Activated effector memory CD4-positive, alpha-beta T cell treated with anti-CD3 and anti-CD28 coated beads, Interleukin-2, amount 50 U/mL, for 16 hours (primary cell): ENCODE measurements around the gene HLCS.
"Not testable (repeated sequence)": the region's sequence is repeated elsewhere in the genome, so short reads cannot be mapped to it uniquely, and the experiment has no call there.

ENCODE experiments used
- DNase-seq: peaks from one replicate; pipeline ENCODE4 v3.0.0-alpha.2; 2020

The HLCS gene

GRCh38 chr21:36955783-36956182 lies 10.7 kb downstream of the HLCS start:
- no peak for DNase-seq

GRCh38 chr21:36952331-36952730 lies 14.1 kb downstream of the HLCS start:
- DNase-seq = not testable (repeated sequence)

GRCh38 chr21:36949171-36950141 lies 17.0 kb downstream of the HLCS start:
- DNase-seq = no peak

GRCh38 chr21:36948686-36949085 lies 17.8 kb downstream of the HLCS start:
- DNase-seq = no peak

- no peak for DNase-seq
Measured at GRCh38 chr21:36946949-36947356, 19.5 kb downstream of the HLCS start.

GRCh38 chr21:36945496-36946138 lies 20.9 kb downstream of the HLCS start:
- DNase-seq = no peak

GRCh38 chr21:36936361-36937135 lies 29.9 kb downstream of the HLCS start:
- no peak for DNase-seq

- no peak for DNase-seq
Measured at GRCh38 chr21:36934864-36935420, 31.5 kb downstream of the HLCS start.

- no peak for DNase-seq
Measured at GRCh38 chr21:36932161-36932816, 34.2 kb downstream of the HLCS start.

- no peak for DNase-seq
Measured at GRCh38 chr21:36929622-36930021, 36.8 kb downstream of the HLCS start.

GRCh38 chr21:36928960-36929359 lies 37.5 kb downstream of the HLCS start:
- no peak for DNase-seq

GRCh38 chr21:36927719-36928117 lies 38.8 kb downstream of the HLCS start:
- DNase-seq = peak; percentile 89

- DNase-seq = no peak
Measured at GRCh38 chr21:36926989-36927718, 39.3 kb downstream of the HLCS start.

- no peak for DNase-seq
Measured at GRCh38 chr21:36923270-36923669, 43.2 kb downstream of the HLCS start.

- no peak for DNase-seq
Measured at GRCh38 chr21:36922861-36923260, 43.6 kb downstream of the HLCS start.

GRCh38 chr21:36918291-36918690 lies 48.2 kb downstream of the HLCS start:
- no peak for DNase-seq

GRCh38 chr21:36917471-36918158 lies 48.9 kb downstream of the HLCS start:
- no peak for DNase-seq

GRCh38 chr21:36916718-36917117 lies 49.8 kb downstream of the HLCS start:
- no peak for DNase-seq

GRCh38 chr21:36915696-36916245 lies 50.7 kb downstream of the HLCS start:
- no peak for DNase-seq

- no peak for DNase-seq
Measured at GRCh38 chr21:36915014-36915695, 51.3 kb downstream of the HLCS start.
